Fibroblast of the conjunctiva (primary cell): Measurements from ENCODE around the gene BIRC6.
A peak's percentile ranks its signal among the peaks of the same experiment; 100 is the strongest.
"Not testable (repeated sequence)": the region's sequence is repeated elsewhere in the genome, so short reads cannot be mapped to it uniquely, and the experiment has no call there.

ENCODE experiments used
- DNase-seq: peaks from one replicate; pipeline ENCODE4 v3.0.0-alpha.2; 2010; ENCODE audit warnings: low read depth

The BIRC6 gene

DNA sequence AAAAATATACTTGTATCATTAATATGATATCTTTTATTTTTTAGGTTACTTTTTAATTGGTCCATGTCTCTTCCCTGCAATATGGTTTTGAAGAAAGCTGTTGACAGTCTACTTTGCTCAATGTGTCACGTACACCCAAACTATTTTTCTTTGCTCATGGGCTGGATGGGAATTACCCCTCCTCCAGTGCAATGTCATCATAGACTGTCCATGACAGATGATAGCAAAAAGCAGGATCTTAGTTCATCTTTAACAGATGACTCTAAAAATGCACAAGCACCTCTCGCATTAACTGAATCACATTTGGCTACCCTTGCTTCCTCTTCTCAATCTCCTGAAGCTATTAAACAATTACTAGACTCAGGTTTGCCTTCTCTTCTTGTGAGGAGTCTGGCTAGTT lies 158.1 kb downstream of the BIRC6 start:
- DNase-seq = no peak

DNA sequence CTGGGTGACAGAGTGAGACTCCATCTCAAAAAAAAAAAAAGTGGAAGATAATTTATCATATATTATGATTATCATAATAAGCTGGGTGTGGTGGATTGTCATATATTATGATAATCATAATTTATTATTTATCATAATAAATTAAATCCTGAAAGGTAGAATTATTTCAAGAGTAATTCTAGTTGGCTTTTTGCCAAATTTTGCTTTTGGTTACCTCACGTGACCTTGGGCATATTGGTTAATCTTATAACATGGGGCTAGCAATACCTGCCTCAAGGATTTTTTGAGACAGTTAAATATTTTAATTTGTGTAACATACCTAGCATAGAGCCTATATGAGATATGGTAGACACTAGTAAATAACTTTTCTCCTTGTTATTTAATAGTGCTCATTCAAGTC lies 159.7 kb downstream of the BIRC6 start:
- no peak for DNase-seq

DNA sequence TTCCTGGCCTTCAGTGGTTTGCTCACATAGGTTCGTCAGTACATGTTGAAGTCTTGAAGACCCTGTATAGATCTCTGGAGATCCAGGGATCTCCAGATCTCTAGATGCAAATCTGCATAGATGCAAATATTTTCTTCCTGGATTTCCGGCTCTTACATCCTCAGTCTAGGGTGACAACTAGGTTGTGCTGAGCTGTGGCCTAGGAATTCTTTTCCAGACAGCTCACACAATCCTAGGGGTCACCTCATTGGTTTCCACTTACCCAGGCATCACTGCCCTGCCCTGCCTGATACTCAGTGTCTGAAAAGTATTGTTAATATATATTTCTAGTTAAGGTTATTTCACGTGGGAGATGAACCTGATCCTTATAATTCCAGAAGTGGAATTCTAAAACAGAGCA lies 165.9 kb downstream of the BIRC6 start:
- no peak for DNase-seq

DNA sequence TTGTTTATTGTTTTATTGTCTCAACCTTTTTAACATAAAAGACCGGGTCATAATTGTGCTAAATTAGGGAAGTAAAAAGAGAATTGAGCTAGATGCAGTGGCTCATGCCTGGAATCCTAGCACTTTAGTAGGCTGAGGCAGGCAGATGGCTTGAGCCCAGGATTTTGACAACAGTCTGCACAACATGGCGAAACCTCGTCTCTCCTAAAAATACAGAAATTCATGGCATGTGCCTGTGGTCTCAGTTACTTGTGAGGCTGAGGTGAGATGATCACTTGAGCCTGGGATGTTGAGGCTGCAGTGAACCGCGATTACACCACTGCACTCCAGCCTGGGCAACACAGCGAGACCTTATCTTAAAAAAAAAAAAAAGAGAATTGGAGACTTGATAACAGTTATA lies 166.9 kb downstream of the BIRC6 start:
- DNase-seq = no peak

DNA sequence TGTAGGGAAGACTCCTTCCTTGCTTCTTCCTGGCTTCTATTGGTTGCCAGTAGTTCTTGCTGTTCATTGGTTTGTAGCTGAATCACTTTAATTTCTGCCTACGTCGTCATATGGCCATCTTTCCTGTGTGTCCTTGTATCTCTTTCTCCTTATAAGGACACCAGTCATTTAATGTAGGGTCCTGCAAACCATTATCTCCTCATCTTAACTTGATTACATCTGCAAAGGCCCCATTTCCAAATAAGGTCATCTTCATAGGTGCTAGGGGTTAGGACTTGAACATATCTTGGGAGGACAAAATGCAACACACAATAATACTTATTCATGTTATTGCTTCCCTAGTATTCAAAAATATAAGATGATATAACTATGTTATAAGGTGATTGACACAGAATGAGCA lies 175.5 kb downstream of the BIRC6 start:
- DNase-seq = no peak

DNA sequence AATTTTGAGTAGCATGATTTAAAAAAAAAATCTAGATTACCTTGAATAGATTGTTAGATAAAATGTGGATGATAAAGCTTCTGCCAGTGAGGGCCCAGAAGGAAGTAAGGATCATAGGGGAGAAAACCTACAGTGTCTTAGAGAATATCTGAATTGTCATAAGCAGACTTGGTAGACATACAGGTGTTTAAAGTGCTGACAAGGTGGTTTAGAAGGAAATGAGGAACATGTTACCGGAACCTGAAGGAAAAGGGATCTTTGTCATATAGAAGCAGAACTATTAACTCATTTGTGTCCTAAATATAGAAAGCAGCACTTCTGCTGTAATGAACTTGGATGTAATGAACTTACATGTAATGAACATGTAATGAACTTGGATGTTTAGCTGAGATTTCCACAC lies 176.1 kb downstream of the BIRC6 start:
- DNase-seq = no peak

DNA sequence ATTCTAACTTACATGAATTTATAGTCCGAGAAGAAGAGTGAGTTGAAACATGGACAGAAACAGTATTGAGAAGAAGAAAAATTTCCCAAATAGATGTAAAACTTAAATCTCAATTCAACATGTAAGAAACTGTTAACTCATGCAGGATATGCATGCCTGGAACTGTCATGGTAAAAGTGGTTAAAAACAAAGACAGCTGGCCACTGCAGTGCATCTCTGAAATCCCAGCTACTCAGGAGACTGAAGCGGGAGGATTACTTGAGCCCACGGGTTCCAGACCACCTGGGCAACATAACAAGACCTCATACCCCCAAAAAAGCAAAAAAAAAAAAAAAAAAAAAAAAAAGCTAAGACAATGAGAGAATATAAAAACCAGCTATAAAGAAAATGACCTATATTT lies 178.0 kb downstream of the BIRC6 start:
- no peak for DNase-seq

DNA sequence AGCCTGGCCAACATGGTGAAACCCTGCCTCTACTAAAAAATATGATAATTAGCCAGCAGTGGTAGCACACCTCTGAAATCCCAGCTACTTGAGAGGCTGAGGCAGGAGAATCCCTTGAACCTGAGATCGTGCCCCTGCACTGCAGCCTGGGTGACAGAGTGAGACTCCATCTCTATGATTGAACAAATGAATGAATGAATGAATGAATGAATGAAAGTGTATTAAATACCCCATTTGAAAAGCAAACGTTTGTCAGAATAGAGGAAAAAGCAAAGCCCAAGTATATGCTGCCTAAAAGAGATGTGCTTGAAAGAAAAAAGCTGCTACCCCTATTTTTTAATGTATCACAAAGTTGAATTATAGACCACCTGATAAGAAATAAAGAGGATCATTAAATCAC lies 181.9 kb downstream of the BIRC6 start:
- DNase-seq = no peak

DNA sequence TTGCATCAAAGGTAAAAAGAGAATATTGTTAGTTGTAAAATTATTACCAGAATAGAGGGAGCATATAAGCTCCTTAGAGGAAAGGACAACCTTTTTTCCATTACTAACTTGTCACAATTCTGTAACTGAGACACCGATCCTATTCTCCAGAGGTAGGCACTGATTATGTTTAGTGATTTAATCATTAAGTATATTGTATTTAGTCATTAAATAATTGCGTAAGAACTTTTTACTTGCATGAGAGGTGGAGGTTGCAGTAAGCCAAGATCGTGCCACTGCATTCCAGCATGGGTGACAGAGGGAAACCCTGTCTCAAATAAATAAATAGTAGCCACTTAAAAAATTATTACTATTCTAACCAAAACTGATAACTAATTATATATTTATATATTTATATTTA lies 195.7 kb downstream of the BIRC6 start:
- not testable (repeated sequence) for DNase-seq

DNA sequence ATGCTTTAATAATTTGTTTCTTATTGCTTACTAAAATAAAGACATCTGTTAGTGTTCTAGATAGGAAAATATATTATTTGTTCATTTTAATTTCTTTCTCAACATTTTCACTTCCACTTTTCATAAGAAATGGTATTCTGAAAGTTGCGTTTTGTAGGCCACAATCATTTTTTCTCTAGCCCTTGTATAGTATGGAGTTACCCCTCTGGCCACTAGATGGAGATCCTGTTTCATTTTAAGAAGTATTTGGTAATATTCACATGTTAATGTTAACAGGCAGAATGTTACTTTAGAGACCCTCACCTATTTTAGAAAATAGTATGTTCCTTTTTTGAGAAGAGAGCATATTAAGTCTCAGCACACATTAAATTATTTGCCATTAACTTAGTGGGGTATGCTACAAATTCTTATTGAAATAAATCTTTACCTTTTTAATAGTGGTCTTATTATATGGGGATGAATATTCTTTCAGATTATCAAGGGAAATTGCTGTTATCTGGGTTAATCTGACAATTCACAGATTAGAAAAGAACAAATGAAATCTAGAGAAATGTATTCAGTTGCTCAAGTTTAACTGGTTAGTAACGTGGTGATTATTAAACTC lies 197.1 kb downstream of the BIRC6 start:
- DNase-seq = peak; percentile 40

DNA sequence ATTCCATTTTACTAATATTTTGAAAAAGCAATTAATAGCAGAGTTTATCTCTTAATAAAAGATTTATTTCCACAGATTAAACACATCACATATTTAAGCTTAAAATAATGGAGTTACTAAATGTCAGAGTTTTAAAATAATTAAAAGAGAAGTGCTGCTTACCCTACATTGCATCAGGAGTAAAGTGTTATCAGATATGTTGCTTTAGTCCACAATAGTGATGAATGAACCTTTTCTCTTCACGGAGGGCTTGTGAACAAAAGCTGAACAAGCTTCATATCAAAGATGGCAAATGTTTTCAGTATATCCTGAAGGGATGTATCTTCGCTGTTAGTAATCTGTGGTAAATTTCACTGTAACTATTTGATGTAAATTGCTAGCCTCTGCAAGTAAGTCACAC lies 201.7 kb downstream of the BIRC6 start:
- DNase-seq = no peak

DNA sequence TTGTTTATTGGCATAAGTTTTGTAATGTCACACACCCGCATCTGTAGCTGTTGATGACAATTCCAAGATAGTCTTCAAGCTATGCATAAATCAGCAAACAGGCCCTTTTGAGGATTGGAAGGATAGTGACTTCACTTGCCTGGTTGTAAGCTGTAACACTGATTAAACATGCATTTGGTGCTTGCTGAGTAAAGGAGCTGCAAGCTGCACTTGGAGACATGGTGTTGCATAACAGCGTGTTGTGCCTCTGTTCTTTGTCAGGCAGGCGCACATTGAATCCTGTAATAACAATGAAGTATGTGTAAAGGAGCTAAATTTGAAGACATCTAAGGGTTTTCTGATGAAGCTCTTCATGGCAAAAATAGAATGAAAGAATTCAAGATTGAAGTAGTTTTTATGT lies 202.3 kb downstream of the BIRC6 start:
- DNase-seq = peak; percentile 18

DNA sequence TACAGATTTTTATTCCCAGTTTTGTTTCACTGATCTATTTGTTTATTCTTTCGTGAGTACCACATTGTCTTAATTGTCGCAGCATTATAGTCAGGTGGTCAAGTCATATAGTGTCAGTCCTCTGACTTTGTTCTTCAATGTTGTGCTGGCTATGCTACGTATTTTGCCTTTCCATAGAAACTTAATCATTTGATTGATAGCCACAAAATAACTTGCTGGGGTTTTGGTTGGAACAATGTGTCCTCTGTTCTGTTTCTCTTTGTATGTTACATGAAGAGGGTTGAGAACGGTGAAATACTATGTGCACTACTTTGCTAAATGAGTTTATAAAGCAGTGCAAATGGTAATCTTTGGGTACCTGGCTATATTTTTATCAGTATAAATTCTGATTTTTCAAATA lies 206.1 kb downstream of the BIRC6 start:
- DNase-seq = no peak

DNA sequence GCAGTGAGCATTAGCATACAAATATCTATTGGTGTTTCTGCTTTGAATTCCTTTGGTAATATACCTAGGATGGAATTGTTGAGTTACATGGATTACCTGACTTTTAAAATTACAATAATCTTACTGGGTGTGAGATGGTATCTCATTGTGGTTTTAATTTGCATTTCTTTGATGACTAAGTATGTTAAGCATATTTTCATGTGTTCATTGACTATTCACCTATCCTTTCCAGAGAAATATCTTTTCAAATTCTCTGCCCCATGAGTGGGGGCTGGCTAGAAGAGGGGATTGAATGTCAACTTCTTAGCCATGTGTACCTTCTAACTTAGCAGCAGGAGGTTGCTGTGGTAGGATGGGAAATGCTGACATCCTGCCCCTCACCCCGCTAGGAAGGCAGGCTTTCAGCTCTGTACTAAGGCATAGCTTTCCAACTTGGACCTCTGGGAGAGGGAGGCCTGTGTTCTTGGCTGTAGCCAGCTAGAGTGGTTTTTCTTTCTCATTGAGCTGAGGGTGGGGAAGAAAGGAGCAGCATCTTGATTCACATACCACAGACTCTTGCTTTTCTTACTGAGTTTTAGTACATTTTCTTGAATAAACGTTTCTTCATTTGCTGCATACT lies 207.7 kb downstream of the BIRC6 start:
- DNase-seq = no peak

DNA sequence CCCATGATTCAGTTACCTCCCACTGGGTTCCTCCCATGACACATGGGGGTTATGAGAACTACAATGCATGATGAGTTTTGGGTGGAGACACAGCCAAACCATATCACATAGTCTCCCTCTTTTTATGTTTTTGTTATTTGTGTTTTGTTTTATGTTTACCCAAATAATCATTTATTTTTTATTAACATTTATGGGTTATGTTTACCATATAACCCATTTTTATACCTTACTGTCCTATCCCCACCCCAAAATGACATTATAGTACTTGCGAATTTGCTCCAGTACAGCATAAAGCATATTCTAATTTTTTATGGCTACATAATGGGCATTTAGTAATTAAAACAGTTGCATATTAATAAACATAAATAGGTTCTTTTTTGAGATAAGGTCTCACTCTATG lies 209.1 kb downstream of the BIRC6 start:
- DNase-seq = no peak

DNA sequence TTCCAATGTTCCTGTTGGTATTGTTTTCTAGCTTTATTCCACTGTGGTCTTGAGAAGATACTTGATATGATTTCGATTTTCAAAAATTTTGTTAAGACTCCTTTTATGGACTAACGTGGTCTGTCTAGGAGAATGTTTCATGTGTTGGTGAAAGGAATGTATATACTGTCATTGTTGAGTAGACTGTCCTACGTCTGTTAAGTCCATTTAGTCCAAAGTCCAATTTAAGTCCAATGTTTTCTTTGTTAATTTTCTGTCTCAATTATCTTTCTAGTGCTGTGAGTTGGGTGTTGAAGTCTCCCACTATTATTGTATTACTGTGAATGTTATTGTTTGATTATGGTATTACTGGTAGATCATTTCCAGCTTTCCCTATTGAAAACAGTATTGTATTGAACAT lies 215.2 kb downstream of the BIRC6 start:
- no peak for DNase-seq

DNA sequence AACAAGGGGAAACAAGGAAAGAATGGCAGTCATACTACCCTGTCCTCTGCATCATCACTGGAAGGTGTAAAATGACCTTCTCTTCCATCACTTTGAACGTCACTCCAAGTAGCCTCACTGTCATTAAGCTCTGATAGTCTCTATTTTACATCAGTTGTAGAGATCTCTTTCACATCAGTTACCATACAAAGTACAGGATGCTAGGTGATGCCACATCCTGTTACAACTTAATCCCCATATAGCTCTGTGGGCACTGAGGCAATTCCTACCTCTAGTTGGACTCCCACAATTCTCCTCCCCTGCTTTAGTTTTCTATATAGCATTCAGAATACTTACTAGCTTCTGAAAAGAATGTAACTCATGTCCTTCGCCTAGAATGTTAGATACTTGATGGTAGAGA lies 215.9 kb downstream of the BIRC6 start:
- no peak for DNase-seq

DNA sequence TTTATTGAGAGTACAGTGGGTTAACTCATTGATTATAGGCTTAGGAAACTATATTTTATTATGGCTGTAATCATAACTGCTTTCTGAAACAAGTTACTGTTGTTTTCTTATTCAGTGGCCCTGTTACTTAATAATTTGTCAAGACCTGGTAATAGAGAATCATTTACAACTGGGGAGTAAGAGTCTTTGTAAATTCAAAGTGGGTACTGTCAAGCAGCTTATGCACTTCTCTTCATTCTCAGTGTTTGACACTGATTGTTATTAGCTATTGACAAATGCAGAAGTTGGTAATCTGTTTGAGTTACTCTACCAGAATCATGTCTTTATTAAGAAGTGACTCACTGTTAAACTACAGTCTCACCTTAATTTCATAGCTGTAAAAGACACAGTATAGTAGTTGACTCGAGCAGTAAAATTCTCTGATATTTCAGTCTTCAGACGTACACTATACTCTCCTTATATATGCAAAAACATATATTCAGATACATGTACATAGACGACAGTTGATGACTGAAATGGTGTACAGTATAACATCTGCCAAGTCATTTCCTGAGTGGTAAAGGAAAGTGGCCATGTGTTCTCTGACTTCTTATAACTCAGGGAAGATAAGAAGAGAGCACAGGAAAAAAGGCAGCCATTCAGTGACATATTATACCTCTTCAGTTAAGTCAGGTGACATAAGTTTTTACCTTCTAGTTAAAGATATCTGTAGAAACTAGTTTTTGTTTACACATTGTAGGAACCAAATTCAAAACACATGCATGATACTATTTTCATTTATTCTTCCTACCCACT lies 235.0 kb downstream of the BIRC6 start:
- DNase-seq = no peak

DNA sequence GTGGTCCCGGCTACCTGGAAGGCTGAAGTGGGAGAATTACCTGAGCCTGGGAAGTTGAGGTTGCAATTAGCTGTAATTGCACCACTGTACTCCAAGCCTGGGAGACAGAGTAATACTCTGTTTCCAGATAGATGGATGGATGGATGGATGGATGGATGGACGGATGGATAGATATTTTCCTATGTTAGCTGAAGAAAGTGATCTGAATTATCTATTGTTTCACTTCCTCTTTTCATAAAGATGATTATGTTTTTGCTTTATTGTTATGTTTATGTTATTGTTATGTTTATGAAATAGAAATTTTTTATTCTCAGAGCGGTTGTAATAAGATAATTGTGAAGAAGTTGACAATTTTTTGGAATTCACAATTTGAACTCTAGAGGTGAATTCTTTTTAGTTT lies 237.8 kb downstream of the BIRC6 start:
- no peak for DNase-seq

DNA sequence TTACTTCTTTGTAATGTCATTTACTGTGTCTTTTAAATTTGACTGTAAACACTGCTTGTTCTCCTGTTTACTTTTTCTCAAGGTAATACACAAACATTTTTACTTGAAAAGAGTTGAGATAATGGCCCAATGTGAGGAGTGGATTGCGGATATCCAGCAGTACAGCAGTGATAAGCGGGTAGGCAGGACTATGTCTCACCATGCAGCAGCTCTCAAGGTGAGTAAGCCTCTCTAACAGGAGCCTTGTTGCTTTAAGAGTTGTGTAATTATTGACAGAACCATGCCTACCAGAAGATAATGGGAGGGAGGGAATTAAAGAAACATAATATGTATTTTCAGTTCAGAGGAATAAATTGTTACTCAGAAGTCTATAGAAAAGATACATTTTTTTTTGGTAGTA lies 254.5 kb downstream of the BIRC6 start:
- no peak for DNase-seq

DNA sequence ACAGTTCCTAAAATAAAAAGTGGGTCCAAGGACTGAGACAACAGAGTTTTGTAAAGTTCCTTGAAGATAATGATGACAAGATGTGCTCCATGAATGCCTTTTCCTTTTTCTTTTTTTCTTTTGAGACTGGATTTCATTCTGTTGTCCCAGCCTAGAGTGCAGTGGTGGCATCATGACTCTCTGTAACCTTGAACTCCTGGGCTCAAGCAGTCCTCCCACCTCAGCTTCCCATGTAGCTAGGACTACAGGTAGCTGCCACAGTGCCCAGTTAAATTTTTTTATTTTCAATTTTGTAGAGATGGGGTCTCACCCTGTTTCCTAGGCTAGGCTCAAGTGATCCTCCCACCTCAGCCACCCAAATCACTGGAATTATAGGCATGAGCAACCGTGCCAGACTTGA lies 254.9 kb downstream of the BIRC6 start:
- no peak for DNase-seq

DNA sequence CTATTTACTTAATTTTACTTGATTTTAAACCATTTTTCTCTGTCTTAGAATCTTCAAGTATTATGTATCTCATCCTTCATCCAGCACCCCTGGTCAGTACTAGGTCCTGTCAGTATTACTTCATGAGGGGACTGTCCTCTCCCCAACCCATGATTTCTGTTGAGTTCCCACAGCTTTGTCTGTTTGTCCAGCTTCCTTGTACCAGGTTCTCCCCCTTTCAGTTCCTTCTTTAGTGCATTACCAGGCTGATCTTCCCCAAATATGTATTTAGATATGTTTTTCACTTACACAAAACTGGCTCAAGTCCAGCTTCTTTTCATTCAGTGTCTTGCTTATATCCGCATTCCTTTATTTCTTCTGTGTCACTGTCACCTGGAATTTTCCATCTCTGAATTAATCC lies 257.3 kb downstream of the BIRC6 start:
- no peak for DNase-seq

DNA sequence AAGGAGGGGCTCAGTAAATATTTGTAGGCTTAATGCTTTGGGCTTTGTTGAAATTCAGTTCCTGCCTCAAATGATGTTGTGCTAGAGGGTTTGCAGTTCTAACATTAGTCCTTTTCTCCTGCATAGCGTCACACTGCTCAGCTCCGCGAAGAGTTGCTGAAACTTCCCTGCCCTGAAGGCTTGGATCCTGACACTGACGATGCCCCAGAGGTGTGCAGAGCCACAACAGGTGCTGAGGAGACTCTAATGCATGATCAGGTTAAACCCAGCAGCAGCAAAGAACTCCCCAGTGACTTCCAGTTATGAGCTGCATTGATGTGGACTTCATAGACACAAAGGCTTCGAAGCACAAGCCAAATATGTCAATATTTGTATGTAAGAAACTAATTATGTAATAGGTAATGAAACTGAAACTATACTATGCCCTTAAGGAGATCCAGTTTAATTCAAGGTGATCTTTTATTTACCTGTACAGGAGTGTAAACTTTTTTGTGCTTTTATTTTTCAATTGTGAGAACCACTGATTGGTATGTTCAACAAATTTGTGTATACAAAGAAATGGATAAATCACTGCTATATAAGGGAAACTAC lies 260.9 kb downstream of the BIRC6 start:
- DNase-seq = no peak
